Measurements from ENCODE around the gene MTURN.

MTURN gene

DNA sequence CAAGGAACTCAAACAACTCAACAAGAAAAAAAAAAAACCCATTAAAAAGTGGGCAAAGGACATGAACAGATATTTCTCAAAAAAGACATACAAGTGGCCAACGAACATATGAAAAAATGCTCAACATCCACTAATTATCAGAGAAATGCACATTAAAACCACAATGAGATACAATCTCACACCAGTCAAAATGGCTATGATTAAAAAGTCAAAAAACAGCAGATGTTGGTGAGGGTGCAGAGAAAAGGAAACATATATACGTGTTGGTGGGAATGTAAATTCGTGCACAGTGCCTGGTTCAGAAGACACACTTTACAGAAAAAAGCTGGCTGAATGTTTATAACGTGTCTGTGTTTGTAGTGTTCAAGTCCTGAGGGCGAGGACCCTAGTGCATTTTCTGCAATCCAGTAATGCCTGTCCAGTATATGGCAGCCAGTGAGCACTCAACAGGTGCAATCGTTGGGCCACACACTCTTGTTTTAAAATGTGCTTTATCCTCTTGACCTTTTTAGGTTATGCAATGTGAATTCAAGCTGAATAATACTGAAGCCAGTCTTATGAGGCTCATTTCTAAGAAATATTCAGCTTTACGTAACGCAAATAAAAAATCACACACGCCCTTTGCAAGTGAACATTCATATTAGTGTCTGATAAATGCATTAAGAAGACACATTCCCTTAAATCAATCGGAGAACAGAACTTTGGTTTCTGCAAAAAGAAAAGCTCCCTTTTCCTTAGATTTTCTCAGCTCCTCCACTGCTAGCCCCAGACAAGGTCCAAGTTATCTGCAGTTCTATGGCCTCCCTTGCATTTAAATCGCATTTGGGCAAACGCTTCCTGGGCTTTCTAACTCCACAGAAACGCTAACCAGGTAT is 813 bp upstream of the MTURN start:
- in situ Hi-C loops (cut with MboI; ENCODE audit: low pct_unique_long_range_greater_than_20kb, low sequenced_read_pairs): no loop called here
- DNase-seq: no peak

DNA sequence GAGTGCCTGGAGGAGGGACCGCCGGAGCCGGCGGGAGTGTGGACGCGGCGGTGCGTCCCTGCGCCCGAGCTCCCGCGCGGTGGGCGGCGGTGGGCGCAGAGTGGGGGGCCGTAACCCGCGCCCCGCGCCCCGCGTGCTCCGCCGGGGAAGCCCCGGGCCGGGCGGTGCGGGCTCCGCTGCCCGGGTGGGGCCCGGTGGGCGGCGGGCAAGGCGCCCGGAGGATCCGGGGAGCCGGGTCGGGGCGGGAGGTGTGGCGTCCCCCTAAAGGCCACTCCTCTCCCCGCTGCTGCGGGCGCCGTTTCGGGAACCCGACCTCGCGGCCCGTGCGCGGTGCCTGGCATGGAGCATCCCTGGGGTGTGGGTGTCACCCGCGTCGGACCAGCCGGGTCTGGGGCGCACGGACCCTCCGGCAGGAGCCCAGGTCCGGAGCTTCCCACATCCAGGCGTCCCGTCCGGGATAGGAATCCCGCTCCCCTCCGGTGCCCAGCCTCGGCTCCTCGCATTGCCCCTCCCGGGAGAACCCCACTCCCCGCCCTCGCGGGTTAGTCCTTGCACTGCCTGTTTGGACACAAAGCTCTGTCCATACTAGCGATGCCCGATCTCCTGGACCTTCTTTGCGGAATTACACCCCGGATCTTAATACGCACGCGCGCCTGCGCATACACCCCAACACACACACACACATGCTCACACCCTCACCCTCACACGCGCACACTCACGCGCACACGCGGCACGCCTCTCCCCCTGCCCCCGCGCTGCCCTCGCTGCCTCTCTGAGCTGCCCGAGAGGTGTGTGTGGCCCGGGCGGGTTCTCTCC is 723 bp downstream of the MTURN start:
- in situ Hi-C loops (cut with MboI; ENCODE audit: low pct_unique_long_range_greater_than_20kb, low sequenced_read_pairs): no loop called here
- DNase-seq: peak; percentile 57

DNA sequence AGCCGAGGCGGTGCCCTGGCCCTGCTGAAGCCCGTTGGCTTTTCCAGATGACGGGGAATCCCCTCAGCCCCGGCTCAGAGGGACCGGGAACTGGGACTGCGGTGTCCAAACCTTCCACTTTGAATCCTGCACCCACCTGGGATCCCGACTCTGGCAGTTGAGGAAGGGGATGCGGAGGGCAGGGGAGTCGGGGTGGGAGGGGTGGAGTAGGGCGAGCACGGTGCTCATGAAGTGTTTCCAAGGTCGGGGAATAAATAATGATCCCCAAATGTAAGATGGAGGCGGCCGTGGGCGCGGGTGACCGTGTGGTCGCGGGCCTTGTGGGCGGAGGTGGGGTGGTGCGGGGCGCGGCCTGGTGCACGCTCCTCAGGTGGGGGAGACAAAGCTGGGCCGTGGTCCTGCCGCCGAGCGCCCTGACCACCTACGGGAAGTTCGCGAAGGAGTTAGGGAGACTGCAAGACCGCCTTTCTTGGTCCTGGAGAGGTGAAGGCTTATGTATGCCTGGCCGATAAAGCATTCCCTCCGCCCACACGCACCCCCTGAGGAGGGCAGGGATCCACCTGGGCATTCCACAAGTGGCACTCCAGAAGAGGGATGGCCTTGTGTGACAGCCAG is 1.4 kb downstream of the MTURN start:
- DNase-seq: no peak
- in situ Hi-C loops (cut with MboI; ENCODE audit: low pct_unique_long_range_greater_than_20kb, low sequenced_read_pairs): no loop called here

DNA sequence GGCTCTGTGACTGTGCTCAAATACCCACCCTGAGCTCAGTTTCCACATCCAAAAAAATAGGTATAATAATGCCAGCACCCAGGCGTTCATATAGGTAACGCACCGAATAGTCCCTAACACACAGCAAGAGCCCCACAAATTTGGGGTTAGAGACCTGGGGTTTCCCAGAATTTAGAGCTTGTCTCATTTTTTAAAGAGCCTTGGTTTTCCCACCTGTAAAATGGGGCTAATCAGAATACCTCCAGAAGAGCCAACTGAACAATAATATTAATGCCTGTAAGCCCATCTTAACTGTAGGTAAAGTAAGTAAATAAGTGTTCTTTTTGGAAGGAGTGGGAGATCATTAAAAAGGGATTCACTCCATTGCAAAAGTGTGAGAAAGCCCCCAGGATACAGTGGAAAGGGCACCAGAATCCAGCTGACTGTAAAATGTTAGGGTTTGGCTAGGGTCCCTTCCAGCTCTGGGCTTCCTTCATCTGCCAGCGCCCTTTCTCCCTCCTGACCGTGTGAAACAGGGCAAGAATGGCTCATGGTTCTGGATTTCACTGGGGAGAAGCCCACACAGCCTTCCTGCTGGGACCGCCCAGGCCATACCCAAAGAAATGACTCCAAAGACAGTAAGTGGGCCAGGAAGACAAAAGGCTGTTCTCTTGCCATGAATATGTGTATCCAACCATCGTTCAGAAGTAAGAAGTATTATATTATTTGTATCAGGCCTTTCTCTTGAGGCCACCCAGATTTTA is 2.1 kb downstream of the MTURN start:
- no peak for DNase-seq
- in situ Hi-C loops (cut with MboI; ENCODE audit: low pct_unique_long_range_greater_than_20kb, low sequenced_read_pairs): no loop called here

DNA sequence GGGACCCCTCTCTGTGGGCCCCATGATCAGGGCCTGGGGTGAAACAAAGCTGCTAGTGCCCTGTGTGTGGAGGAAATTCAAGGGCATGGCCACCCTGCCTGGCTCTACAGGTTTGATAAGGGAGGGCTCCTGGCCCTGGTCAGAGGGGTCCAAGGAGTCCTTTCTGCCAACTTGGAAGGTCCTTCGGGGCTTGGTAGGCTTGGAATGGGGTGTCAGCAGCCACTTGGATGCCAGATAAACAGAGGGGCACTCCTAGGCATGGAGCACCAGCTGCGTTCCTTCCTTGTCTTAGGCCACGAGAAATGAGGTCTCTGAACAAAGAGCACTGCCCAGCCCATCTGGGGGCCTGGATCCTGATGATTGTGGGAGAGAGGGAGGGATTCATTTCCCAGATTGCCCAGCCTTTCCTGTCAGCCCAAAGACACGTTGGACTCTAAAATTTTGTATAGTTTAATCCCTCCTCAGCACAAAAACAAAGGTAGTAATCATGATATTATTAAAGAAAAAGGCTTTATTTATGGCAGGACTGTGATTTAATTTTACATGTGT is 5.1 kb downstream of the MTURN start:
- DNase-seq: no peak
- in situ Hi-C loops (cut with MboI; ENCODE audit: low pct_unique_long_range_greater_than_20kb, low sequenced_read_pairs): no loop called here

DNA sequence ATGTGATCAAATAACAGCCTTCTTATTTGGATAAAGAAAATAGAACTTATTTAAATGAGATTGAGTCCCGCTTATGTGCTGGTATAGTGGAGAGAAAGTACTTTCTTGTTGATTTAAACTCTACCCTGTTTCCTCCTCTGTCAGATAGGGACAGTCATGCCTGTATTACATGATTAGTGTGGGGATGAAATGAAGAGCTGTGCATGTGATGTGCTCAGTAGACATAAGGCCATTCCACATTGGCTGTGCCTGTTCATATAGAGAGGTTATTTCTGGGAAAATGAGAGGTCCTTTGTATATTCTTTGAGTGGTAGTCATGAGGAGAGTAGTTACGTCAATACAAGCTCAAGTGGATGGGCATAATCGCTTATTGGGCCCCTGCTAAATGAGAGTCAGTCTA is 5.7 kb downstream of the MTURN start:
- in situ Hi-C loops (cut with MboI; ENCODE audit: low pct_unique_long_range_greater_than_20kb, low sequenced_read_pairs): no loop called here
- DNase-seq: no peak

DNA sequence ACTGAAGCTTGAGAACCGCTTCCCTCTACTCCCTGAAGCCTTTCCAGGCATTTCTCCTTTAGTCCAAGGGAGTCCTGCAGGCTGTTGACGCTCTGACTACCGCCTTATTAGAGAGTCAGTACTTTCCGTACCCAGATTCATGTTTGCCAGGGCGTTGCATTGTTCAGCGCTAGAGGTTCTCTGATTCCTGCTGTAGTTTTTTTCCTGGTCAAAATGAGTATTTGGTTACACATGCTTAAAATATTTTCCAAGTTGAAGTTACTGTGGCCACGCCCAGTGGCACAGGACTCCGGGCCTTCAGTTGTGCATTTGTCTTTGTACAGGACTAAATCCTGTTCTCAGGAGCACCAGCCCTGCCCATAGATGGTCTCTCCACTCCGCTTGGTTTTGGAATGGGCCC is 7.9 kb downstream of the MTURN start:
- in situ Hi-C loops (cut with MboI; ENCODE audit: low pct_unique_long_range_greater_than_20kb, low sequenced_read_pairs): no loop called here
- DNase-seq: no peak

DNA sequence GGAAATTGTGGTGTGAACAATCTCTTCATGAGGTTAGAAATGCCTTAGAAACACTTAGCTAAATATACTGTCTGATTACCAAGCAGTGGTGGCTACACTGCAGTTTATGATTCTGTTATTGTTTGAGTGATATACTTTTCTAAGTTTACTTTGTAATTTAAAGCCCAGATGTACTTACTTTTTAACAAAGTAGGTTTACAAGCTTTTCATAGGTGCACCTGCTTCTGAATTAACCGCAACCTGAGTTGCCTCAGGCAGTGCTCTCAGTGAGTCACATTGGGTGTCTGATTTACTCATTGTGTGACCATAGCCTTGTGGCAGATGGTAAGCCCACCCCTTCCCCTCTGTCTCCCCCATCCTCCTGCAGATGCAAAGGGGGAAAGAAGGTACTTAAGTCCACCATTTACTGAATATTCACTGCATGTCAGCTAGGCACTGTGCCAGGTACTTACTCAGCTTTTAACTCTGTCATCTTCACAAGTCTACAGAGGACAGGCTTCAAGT is 9.0 kb downstream of the MTURN start:
- in situ Hi-C loops (cut with MboI; ENCODE audit: low pct_unique_long_range_greater_than_20kb, low sequenced_read_pairs): no loop called here
- DNase-seq: no peak

DNA sequence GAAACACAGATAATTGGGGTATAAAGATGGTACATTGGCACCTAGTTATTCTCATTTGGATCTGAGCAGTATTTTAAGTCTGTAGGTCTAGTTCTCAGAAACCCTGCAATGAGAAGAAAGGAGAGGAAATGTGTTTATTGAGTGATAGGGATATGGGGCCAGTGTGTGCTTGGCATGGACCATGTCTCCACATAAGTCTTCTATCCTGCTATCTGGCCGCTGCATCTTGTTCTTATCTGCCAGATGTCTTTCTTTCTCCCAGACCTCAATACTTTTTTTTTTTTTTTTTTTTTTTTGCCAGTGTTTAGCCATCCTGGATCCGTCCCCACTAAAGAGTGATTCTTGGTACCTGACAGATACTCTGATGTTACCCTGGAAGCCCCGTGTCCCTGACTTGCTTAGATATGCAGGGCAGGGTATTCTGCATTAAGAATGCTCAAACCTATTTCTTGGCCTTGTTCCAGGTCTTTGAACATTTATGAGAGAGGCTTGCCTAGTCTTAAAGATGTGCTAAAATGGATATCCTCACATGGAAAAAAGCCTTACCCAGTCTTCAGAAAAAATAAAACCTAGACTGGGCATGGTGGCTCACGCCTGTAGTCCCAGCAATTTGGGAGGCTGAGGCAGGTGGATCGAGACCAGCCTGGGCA is 10.0 kb downstream of the MTURN start:
- in situ Hi-C loops (cut with MboI; ENCODE audit: low pct_unique_long_range_greater_than_20kb, low sequenced_read_pairs): no loop called here
- DNase-seq: peak; percentile 45

DNA sequence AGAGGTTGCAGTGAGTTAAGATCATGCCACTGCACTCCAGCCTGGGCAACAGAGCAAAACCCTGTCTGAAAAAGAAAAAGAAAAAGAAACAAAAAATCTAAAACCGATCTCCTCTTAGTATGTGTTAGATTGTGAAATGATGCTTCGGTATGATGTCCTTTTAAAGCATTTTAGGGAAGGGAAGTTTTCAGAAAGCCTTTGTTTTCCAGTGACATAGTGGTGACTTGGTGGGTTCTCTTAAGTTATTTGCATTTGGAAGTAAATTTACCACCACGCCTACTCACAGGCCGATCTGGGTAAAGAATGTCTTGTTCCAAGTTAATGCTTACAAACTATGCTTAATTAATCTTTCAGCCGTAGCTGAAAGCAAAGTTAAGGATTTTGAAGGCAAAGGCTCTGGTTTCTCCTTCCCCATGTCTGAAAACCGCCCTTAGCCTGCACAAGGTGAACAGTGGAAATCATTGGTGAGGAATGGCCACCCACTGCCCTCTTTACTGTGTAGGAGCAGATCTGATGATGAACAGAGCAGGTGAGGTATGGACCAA is 10.7 kb downstream of the MTURN start:
- in situ Hi-C loops (cut with MboI; ENCODE audit: low pct_unique_long_range_greater_than_20kb, low sequenced_read_pairs): no loop called here
- no peak for DNase-seq

DNA sequence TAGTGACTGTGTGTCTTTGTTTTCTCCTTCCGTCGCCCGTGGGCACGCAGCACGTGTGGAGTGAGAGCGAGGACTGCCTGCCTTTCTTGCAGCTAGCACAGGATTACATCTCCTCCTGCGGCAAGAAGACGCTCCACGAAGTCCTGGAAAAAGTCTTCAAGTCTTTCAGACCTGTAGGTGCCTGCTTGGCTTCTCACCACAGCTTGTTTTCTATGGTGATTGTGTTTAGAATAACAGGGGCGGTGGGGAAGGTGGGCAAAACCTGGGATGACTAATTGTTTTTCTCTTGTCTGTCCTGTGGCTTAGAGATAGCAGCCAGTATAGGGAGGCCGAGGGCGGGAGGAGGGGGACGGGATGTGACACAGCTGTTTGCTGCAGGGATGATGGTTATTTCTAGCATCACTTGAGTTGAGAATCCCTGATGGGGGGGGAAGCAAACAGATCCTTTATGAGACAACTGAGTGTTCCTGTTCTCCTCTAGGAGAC is 11.4 kb downstream of the MTURN start:
- DNase-seq: peak; percentile 44
- in situ Hi-C loops (cut with MboI; ENCODE audit: low pct_unique_long_range_greater_than_20kb, low sequenced_read_pairs): no loop called here

DNA sequence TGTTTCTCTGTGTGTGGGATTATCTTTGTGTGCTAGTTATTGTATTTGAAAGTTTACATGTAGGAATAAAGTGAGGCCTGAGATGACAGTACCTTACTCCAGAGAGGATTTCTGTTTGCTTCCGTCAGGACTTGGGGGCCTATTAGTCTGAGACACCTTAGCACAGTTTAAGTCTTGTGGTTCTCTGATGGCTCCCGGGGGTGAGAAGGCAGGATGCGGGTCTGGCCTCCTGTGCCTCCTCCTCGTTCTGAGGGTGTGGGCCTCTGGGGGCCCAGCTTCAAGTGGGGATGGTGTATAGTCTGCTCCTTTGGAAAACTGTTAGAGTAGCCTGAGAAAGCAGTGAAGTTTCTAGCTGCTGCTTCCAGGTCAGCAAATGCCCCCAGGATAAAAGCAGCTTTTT is 12.4 kb downstream of the MTURN start:
- no peak for DNase-seq

DNA sequence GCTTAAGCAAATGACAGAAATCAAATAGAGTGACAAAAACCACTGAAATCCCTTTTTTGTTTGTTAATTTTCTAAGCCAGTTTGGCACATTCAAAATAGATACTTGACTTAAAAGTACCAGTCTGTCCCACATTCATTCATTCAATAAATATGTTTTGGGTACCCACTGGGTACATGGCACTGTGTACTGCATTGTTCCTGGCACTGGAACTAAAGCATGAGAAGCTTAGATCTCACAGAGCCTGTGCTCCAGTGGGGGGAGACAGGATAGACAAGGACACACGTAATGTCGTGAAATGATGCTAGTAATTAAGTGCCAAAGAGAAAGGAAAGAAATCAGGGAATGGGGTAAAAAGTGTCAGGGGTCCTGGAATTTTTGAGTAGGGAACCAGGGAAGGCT is 13.0 kb downstream of the MTURN start:
- in situ Hi-C loops (cut with MboI; ENCODE audit: low pct_unique_long_range_greater_than_20kb, low sequenced_read_pairs): no loop called here
- DNase-seq: no peak

More for the DNA sequence above, 12.4 kb downstream of the MTURN start:
- in situ Hi-C loops (cut with MboI; ENCODE audit: low pct_unique_long_range_greater_than_20kb, low sequenced_read_pairs): no loop called here

DNA sequence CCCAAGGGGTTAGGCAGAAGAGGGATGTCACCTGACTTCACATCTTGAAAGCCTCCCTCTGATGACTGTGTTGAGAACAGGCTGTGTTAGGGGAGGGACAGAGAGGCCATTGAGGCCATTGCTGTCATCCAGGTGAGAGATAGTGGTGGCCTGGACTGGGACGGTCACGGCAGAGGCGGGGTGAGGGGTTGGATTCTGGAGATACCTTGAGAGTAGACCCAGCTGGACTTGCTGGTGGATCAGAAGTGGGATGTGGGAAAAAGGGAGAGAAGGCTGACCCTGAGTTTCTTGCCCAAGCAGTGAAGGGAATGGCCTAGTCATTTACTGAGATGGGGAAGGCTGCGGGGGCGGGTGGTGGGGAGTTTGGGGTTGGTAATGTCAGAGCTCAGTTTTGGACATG is 13.6 kb downstream of the MTURN start:
- in situ Hi-C loops (cut with MboI; ENCODE audit: low pct_unique_long_range_greater_than_20kb, low sequenced_read_pairs): no loop called here
- no peak for DNase-seq

DNA sequence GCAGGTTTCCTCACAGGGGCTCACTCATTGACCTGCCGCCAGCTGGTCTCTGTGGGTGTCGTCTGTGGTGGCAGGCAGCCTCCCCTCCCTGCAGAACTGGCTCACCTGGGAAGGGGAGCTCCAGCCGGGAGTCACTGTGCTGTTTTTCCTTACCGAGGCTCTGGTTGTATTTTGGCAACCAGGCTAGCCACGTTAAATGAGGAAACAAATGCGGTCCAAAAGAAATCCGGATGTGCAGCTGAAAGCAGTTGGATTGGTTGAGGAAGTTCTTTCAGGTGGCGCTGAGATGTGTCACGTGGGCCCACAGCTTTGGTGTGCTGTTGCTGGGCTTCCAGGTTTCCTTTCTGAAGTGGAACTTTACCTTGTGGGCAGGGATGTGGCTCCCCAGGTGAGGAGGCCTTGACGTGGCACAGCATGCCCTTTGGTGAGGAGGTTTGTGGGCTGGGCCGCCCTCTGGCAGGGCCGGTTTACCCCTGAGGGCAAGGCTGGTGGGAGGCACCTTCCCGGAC is 14.2 kb downstream of the MTURN start:
- in situ Hi-C loops (cut with MboI; ENCODE audit: low pct_unique_long_range_greater_than_20kb, low sequenced_read_pairs): no loop called here
- DNase-seq: peak; percentile 64

DNA sequence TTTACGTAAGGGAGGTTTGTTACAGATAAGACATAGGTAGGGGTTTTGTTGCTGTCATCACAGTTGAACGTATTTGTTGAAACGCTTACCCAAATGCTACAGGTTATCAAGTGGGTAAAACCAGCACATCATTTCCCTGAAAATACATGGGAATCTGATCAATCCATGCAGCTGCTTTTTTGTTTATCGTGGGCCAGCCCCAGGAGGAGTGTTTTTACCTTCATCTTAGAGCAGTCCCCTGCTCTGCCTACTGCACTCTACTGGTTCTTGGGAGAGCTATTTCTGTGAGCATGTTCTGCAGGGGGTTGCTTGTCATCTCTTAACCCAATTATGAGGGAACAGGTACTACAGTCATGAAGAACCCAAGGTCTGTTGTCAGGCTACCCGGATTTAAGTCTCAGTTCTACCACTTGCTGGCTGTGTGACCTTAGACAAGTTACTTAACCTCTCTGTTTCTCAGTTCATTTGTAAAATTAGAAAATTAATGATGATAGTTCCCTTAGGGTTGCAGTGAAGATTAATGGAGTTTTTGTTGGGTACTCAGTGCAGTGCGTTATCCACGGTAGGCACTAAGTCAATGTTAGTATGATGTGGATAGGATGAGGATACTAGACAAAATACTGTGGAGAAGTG is 15.0 kb downstream of the MTURN start:
- no peak for DNase-seq
- in situ Hi-C loops (cut with MboI; ENCODE audit: low pct_unique_long_range_greater_than_20kb, low sequenced_read_pairs): no loop called here

DNA sequence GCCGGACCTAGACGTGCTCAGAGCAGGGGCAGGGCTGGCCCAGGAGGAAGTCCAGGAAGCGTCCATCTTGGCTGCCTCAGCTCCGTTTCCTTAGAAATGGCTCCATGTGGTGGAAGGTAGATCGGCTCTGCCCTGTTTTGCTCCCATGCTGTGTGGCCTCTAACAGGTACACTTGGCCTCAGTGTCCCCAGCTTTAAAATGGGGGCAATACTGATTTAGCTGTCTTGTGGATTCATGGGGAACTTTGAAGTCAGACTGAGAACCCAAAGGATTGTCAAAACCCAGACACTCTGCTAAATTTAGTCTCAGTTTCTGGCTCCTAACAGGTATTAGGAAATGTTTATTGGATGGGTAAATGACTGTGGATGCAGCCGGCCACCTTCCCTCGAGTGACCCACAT is 15.9 kb downstream of the MTURN start:
- no peak for DNase-seq
- in situ Hi-C loops (cut with MboI; ENCODE audit: low pct_unique_long_range_greater_than_20kb, low sequenced_read_pairs): no loop called here
